Measurements from ENCODE around the gene SERINC5.
"Not testable (repeated sequence)": the region's sequence is repeated elsewhere in the genome, so short reads cannot be mapped to it uniquely, and the experiment has no call there.

Gene SERINC5

DNA sequence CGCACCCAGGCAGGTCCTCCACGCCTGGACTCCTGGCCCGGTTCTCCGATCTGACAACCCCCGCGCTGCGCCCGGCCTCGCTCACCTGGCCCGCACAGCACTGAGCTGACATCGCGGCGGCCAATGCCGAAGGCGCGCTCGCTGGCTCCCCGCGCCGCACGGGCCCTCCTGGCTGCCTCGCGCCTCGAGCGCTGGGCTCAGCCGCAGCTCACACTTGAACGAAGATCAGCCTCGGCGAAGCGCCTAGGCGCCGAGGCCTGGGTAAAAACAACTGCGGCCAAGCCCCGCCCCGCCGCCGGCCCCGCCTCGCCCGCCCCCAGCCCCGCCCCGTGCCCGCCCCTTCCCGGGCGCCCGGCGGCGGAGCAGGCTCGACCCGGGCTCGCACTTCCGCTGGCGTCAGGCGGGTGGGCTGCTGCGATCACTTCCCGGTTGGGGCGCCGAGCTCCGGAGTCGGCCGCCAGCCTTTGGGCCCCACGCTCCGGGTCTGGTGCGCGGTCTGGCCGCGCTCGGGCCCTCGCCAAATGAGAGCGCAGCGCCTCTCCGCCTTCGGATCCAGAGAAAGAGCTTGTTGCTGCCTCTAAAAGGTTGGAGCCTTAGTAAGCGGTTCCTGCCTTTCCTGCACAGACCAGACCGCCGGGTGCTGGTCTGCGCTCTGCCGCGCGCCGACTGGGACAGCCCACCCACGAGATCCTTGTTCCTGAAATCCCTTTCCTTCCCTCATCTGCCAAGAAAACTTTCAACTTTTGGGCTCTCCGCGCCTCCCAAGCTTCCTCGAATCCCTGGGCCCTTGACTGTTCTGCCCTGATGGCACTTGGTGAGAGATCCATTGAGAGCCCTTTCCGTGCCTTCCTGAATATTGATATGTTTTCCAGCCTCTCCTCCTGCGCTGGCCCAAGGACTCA, at the start of gene SERINC5:
Gene SERINC5, minus strand, starts transcription at position 238 of the 902 bp plus-strand sequence. Its CDS starts 126 bp downstream, at position 112.
- DNase-seq (ENCODE audit: low read depth), result peak; percentile 67

DNA sequence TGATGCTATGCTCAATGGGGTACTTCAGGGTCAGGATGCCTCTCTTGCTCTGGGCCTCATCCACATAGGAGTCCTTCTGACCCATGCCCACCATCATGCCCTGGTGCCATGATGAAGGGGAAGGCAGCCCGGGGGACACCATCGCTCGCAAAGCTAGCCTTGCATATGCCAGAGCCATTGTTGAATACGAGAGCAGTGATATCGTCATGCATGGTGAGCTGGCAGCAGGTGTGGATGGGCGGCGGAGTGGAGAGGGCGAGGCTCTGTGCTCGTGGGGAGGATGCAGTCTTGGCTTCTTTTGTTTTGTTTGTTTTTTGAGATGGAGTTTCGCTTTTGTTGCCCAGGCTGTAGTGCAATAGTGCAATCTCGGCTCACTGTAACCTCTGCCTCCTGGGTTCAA, 46.8 kb upstream of the SERINC5 start:
- no peak for DNase-seq (ENCODE audit: low read depth)

- not testable (repeated sequence) for DNase-seq (ENCODE audit: low read depth)
Observed at GRCh38 chr5:80301342-80301741, 45.5 kb upstream of the SERINC5 start.

DNA sequence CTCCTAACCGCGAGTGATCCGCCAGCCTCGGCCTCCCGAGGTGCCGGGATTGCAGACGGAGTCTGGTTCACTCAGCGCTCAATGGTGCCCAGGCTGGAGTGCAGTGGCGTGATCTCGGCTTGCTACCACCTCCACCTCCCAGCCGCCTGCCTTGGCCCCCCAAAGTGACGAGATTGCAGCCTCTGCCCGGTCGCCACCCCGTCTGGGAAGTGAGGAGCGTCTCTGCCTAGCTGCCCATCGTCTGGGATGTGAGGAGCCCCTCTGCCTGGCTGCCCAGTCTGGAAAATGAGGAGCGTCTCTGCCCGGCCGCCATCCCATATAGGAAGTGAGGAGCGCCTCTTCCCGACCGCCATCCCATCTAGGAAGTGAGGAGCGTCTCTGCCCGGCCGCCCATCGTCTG, 44.9 kb upstream of the SERINC5 start:
- not testable (repeated sequence) for DNase-seq (ENCODE audit: low read depth)

- no peak for DNase-seq (ENCODE audit: low read depth)
Observed at GRCh38 chr5:80300125-80300524, 44.3 kb upstream of the SERINC5 start.

DNA sequence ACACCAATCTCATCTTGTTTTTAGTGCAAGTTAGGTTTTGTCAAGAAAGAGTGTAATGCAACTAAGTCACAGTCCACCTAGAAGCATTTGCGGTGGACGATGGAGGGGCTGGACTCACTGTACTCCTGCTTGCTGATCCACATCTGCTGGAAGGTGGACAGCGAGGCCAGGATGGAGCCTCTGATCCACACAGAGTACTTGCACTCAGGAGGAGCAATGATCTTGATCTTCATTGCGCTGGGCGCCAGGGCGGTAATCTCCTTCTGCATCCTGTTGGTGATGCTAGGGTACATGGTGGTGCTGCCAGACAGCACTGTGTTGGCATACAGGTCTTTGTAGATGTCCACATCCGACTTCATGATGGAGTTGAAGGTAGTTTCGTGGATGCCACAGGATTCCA, 43.8 kb upstream of the SERINC5 start:
- no peak for DNase-seq (ENCODE audit: low read depth)

- no peak for DNase-seq (ENCODE audit: low read depth)
Observed at GRCh38 chr5:80296121-80296520, 40.3 kb upstream of the SERINC5 start.

GRCh38 chr5:80291761-80292160, 35.9 kb upstream of the SERINC5 start:
- no peak for DNase-seq (ENCODE audit: low read depth)

- no peak for DNase-seq (ENCODE audit: low read depth)
Observed at GRCh38 chr5:80289320-80289719, 33.5 kb upstream of the SERINC5 start.

GRCh38 chr5:80288177-80288576, 32.3 kb upstream of the SERINC5 start:
- no peak for DNase-seq (ENCODE audit: low read depth)

GRCh38 chr5:80284720-80285119, 28.9 kb upstream of the SERINC5 start:
- DNase-seq (ENCODE audit: low read depth), result no peak

- no peak for DNase-seq (ENCODE audit: low read depth)
Observed at GRCh38 chr5:80283360-80283759, 27.5 kb upstream of the SERINC5 start.

DNA sequence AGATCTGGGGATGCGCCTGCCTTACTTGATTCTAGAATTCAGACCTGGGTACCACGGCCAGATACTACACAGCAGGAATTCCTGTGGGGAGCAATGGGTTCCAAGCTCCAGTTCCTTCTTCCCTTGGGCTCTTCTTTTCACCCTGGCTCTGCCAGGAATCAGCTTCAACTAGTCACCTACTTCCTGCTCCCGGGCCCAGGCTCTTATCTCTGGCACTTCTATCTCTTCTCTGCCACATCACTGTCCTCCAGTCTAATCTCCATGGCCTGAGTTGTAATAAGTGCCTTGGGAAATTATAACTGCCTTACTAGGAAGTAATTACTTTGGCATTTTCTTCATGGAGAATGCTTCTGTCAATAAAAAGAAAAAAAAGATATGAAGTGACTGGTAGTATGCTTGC, 26.2 kb upstream of the SERINC5 start:
- no peak for DNase-seq (ENCODE audit: low read depth)

DNA sequence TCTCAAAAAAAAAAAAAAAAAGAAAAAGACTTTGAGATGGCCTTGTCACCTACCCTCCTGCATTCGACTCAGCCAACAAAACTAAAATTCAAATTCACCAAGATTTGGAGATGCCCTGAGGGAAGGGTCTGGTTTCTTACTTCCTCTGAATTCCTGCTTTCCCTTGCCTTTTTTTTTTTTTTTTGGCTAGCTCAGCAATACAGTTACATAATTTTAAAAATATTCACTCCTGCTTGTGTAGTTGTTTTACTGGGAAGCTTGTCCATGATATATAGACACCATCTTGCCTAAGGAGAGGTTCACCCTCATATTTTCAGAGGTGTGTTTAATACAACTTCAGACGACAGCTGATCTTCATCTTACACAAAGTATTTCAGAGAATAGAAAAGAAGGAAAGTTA, 21.3 kb upstream of the SERINC5 start:
- DNase-seq (ENCODE audit: low read depth), result no peak

DNA sequence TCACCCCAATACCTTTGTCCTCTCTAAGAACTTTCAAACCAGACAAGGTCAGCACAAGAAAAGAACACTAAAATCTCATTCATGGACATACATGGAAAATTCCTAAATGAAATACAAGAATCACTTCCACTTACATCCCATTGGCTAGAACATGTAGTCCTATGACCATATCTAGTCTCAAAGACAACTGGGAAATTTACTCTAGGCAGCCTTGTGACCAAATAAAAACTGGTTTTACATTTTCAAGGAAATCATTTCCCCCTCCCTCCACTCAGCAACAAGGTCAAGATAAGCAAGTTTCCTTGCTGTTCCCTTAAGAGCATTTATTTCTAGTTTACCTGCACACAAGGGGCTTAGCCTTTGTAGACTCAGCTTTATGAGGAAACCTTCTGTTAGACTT, 20.3 kb upstream of the SERINC5 start:
- DNase-seq (ENCODE audit: low read depth), result no peak

DNA sequence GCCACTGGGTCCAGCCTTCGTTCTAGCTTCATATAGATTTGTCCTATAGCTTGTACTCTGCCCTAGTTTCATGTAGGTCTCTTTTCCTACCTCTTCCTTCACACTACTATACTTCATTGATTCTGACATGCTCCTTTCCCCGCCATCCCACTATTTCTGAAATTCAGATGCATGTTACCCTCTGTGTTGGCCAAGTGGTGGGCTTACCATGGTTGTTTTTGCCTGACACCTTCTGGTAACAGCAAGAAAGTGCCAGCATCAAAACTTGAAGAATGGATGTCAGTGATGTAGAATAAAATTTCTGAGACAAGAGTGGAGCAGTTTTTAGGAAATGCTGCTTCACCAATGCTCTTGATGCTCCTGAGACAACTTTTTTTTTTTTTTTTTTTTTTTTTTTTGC, 19.5 kb upstream of the SERINC5 start:
- DNase-seq (ENCODE audit: low read depth), result no peak

DNA sequence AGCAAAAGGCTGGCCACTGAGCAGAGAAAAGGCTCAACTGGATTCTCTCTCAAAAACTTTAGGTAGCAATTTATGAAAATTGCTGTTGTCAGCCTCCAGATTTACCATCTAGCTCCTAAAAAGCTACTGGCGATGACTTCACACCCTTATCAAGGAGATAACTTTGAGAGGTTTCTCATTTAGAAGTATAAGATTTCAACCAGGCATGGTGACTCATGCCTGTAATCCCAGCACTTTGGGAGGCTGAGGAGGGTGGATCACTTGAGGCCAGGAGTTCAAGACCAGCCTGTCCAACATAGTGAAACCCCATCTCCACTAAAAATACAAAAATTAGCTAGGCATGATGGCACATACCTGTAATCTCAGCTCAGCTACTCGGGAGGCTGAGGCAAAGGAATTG, 14.7 kb upstream of the SERINC5 start:
- DNase-seq (ENCODE audit: low read depth), result not testable (repeated sequence)

DNA sequence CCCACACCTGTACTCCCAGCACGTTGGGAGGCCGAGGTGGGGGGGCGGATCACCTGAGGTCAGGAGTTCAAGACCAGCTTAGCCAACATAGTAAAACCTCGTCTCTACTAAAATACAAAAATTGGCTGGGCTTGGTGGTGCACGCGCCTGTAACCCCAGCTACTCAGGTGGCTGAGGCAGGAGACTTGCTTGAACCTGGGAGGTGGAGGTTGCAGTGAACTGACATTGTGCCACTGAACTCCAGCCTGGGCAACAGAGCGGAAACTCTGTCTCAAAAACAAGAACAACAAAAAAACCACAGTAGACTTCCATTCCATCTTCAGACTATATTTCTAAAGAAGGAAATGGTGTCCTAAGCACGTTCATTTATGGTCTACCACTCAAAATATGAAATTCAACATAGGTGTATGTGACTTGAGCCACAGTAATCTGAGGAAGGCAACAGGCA, 14.2 kb upstream of the SERINC5 start:
- DNase-seq (ENCODE audit: low read depth), result no peak

DNA sequence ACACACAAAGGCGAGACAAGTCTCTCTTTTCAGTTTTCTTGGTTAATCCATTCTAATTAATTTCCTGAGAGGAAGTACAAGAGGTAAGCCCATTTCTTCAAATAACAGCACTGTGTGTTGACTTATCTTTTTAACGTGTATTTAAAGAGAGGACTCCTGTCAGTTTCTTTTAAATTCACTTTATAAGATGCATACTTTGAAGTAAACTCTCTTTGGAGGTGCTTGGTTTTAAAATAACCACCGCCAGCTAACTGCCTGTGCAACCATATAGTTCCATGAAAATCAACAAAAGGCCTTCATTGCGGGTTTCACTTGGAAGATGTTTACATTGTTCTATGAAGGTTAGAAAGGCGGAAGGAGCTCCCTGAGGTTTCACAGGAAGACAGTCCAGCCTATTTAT, 13.1 kb upstream of the SERINC5 start:
- no peak for DNase-seq (ENCODE audit: low read depth)

GRCh38 chr5:80266566-80266965, 10.7 kb upstream of the SERINC5 start:
- DNase-seq (ENCODE audit: low read depth), result no peak

GRCh38 chr5:80260461-80260860, 4.6 kb upstream of the SERINC5 start:
- DNase-seq (ENCODE audit: low read depth), result no peak

GRCh38 chr5:80259511-80260203, 3.8 kb upstream of the SERINC5 start:
- no peak for DNase-seq (ENCODE audit: low read depth)

GRCh38 chr5:80255431-80255810, 427 bp downstream of the SERINC5 start:
- peak; percentile 17 for DNase-seq (ENCODE audit: low read depth)
